Body of pancreas (tissue), 4 donors: ENCODE results near the gene ZDHHC18.

Experiments used
- POLR2A ChIP-seq, 3 donors: fragments of 450-650 bp; IDR thresholded peaks; one replicate each; pipeline ENCODE4 v1.6.1; 2016; ENCODE audit warnings: antibody characterized with exemption in 3 of 3, mild to moderate bottlenecking in 2 of 3
- TF ChIP-seq, protein P1 (sequence below), 7 experiments: fragments of 450-650 bp in 4 of 7; fragments of 200-600 bp in 3 of 7; sonication (generic) in 3 of 7; IDR thresholded peaks; one replicate each; pipeline ENCODE4 v1.5.1; 2016 to 2019; ENCODE audit warnings: antibody characterized with exemption in 7 of 7

DNA sequence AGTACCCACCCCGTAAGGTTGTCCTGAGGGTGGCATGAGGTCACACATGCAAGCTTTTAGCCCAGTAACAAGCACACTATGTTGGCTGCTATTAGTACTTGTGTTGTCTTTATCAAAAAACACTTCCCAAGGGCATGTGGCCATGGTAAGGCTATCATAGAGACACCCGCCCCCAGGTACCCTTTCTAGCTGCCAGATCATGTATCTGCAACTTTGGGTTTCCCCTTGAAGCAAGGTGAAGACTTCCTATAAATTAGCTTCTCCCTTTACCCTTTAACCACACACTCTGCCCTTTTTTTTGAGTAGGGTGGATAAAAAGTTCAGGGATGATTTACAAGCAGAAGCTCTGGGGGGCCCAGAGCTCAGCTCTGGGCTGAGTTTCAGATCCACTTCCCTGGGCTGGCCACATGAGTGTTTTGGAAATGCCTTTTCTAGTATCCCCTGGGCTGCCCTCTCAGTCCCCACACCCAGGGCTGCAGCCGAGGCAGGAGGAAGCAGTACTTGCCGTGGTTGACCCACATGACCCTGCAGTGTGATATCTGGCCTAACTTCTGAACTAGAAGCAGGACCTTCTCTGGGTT is 2.0 kb downstream of the ZDHHC18 start:
- TF ChIP-seq, protein P1, sequence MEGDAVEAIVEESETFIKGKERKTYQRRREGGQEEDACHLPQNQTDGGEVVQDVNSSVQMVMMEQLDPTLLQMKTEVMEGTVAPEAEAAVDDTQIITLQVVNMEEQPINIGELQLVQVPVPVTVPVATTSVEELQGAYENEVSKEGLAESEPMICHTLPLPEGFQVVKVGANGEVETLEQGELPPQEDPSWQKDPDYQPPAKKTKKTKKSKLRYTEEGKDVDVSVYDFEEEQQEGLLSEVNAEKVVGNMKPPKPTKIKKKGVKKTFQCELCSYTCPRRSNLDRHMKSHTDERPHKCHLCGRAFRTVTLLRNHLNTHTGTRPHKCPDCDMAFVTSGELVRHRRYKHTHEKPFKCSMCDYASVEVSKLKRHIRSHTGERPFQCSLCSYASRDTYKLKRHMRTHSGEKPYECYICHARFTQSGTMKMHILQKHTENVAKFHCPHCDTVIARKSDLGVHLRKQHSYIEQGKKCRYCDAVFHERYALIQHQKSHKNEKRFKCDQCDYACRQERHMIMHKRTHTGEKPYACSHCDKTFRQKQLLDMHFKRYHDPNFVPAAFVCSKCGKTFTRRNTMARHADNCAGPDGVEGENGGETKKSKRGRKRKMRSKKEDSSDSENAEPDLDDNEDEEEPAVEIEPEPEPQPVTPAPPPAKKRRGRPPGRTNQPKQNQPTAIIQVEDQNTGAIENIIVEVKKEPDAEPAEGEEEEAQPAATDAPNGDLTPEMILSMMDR (IDR thresholded peaks at IDR 0.05), result no peak
- TF ChIP-seq POLR2A (IDR thresholded peaks at IDR 0.05), result no peak
